Heart right ventricle (tissue), 16 donors: ENCODE data around the gene CIITA. TPM values are rescaled to one million over a fixed set of nuclear protein-coding genes. Genes with fewer than 3 reads are reported as not detected.

Experiments used
- ATAC-seq, 8 donors: fragments of 200-7000 bp; cut with Tn5 transposase; one replicate each; pipeline ENCODE4 v1.9.1; 2020; ENCODE audit warnings: mild to moderate bottlenecking in 8 of 8, moderate library complexity in 8 of 8, moderate number of reproducible peaks in 1 of 8
- DNase-seq, 2 donors: peaks; one replicate each; pipeline ENCODE4 v3.0.0-alpha.2; 2020
- H3K27ac ChIP-seq, 10 donors: fragments of 200-600 bp; sonication (generic) in 2 of 10; one replicate each; pipeline versions ENCODE4 v1.5.0 to v1.8.0; 2020 to 2022; ENCODE audit warnings: mild to moderate bottlenecking in 3 of 10
- H3K27me3 ChIP-seq, 7 donors: fragments of 200-600 bp; one replicate each; pipeline ENCODE4 v1.8.0; 2021 to 2022; ENCODE audit warnings: mild to moderate bottlenecking in 2 of 7
- H3K36me3 ChIP-seq, 9 donors: fragments of 200-600 bp; sonication (generic) in 1 of 9; one replicate each; pipeline versions ENCODE4 v1.5.0 to v1.8.0; 2020 to 2022; ENCODE audit warnings: mild to moderate bottlenecking in 2 of 9
- H3K4me1 ChIP-seq, 9 donors: fragments of 200-600 bp; sonication (generic) in 1 of 9; one replicate each; pipeline versions ENCODE4 v1.5.0 to v1.8.0; 2020 to 2022; ENCODE audit warnings: mild to moderate bottlenecking in 4 of 9
- H3K4me3 ChIP-seq, 10 donors: fragments of 200-600 bp; sonication (generic) in 2 of 10; one replicate each; pipeline versions ENCODE4 v1.5.0 to v1.8.0; 2020 to 2022; ENCODE audit warnings: mild to moderate bottlenecking in 7 of 10, moderate library complexity in 2 of 10
- H3K9me3 ChIP-seq, 11 donors: fragments of 200-600 bp in 10 of 11; sonication (generic) in 2 of 11; one replicate each; pipeline versions ENCODE4 v1.5.0 to v1.8.0; 2013 to 2022; ENCODE audit warnings: mild to moderate bottlenecking in 2 of 11, control low read depth in 1 of 11, moderate library complexity in 1 of 11
- WGBS, 2 donors: extraction: QIAGEN DNeasy Blood & Tissue Kit; methylation state at CpG; one replicate each; pipeline ENCODE4 v1.1.7; 2013; ENCODE audit warnings: inconsistent platforms in 1 of 2; 5-methylcytosine and 5-hydroxymethylcytosine counted together
- intact Hi-C, 10 donors: fragments of 100-400 bp; cut with DNase I; formaldehyde crosslinking; loops; one replicate each; pipeline versions ENCODE4 v1.11.1 to v1.14.2; 2022
- polyA plus RNA-seq, 2 donors: library from polyadenylated mRNA; stranded (reverse); fragments of 200-250 nt; gene quantifications; one replicate each; pipeline ENCODE4 v1.2.3, GENCODE V29; 2013
- total RNA-seq, 10 donors: library from RNA; stranded (reverse); fragmentation: NEBNext Ultra II Directional in 3 of 10; extraction: Animal tissue kit (Norgen Biotek cat#: 25700) in 3 of 10; gene quantifications; one replicate each; pipeline versions ENCODE4 v1.2.1 to v1.2.4, GENCODE V29; 2021 to 2023
- TF ChIP-seq, protein P1 (sequence below), 9 donors: fragments of 200-600 bp; sonication (generic) in 2 of 9; IDR thresholded peaks; one replicate each; pipeline versions ENCODE4 v1.5.0 to v1.8.0; 2021 to 2022; ENCODE audit warnings: antibody characterized with exemption in 9 of 9, mild to moderate bottlenecking in 5 of 9, moderate library complexity in 1 of 9
- donor health status: Arrhythmogenic right ventricular cardiomyopathy.
- donor health status: ischemic (EF 13 %, LVEDD 7.1; RV severe dilation, severe dysfunction).
- donor health status: healthy with polysubstance abuse.
- donor health status: DM: no; HTN: yes; CAD: no.
- donor health status: DM: no; HTN: no; CAD: no.
- donor health status: ischemic (EF 25% LVEDD 6.9; RV normal size, moderate dysfunction).
- donor health status: ischemic (EF 25% LVEDD 5.7; RV mildly dilated, moderate dysfunction).
- donor health status: healthy.
- donor health status: DM: yes; HTN: yes; CAD: no.
- donor health status: Ischemic cardiomyopathy.
- donor health status: ischemic (EF 35%, LVEDD 5.7; RV mildly dilated, moderate dysfunction).
- donor health status: nonischemic (EF 11% LVEDD 7.7; RV severe dilation, severe dysfunction).
- donor health status: DM: yes; HTN: yes; CAD: no.
- donor health status: PGD.
- donor health status: ischemic (EF 29% LVEDD 5.4; RV normal size, mild dysfunction).
- donor health status: nonischemic (EF 23%, LVEDD 6.1; RV moderate dilation, normal function).

The CIITA gene
- total and polyA plus RNA-seq, 12 donors = 2.1 to 50.8 (median 8.7) TPM

DNA sequence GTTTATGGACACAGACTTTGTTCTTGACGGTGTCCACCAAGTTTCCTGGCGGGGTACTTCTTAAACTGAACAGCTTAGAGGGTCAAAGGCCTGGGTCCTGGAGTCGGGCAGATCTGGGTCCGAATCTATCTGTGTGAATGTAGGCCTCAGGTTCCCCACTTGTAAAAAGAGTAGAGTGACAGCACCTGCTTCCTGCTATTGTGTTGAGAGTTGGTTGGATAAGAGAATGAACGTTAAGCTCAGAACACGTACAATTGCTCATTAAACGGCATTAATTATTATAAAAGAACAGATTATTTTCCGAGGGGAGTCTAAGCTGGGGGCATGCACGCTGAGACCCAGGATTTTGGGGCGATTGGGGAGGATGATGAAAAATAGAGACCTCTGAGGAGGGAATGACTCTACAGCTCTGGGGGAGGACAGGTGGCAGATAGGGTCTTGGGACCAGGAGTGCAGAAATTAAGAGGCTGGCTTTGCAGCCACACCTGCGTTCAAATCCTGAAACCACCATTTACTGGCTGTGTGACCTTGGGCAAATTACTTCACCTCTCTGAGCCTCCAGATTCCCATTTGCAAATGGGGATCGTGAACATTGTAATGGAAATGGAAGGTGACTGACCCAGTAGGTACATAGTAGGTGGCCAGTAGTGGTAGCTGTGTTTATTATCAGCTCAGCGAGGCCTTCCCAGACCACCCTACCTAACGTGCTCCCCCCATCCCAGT, 68.2 kb downstream of the CIITA start:
- 35 to 37% methylated on average over 14 of the region's 14 CpGs for WGBS, 2 donors
- DNase-seq (no peak), ATAC-seq (no peak)
- H3K4me3 ChIP-seq = peak overlapping the region; percentile 62 to 97 (median 84)
- H3K4me1 ChIP-seq = peaks cover 9 to 65% (median 48%) of the 10 kb centered on the region in 9 donors
- H3K9me3 ChIP-seq = no peaks in the 10 kb centered on the region
- no peaks in the 10 kb centered on the region for H3K36me3 ChIP-seq
- intact Hi-C loops = no loop called here
- TF ChIP-seq, protein P1, sequence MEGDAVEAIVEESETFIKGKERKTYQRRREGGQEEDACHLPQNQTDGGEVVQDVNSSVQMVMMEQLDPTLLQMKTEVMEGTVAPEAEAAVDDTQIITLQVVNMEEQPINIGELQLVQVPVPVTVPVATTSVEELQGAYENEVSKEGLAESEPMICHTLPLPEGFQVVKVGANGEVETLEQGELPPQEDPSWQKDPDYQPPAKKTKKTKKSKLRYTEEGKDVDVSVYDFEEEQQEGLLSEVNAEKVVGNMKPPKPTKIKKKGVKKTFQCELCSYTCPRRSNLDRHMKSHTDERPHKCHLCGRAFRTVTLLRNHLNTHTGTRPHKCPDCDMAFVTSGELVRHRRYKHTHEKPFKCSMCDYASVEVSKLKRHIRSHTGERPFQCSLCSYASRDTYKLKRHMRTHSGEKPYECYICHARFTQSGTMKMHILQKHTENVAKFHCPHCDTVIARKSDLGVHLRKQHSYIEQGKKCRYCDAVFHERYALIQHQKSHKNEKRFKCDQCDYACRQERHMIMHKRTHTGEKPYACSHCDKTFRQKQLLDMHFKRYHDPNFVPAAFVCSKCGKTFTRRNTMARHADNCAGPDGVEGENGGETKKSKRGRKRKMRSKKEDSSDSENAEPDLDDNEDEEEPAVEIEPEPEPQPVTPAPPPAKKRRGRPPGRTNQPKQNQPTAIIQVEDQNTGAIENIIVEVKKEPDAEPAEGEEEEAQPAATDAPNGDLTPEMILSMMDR (IDR thresholded peaks at IDR 0.05) = no peak
- peak overlapping the region in 7 of 10 donors; percentile 78 to 89 (median 84) for H3K27ac ChIP-seq
- no peaks in the 10 kb centered on the region for H3K27me3 ChIP-seq

DNA sequence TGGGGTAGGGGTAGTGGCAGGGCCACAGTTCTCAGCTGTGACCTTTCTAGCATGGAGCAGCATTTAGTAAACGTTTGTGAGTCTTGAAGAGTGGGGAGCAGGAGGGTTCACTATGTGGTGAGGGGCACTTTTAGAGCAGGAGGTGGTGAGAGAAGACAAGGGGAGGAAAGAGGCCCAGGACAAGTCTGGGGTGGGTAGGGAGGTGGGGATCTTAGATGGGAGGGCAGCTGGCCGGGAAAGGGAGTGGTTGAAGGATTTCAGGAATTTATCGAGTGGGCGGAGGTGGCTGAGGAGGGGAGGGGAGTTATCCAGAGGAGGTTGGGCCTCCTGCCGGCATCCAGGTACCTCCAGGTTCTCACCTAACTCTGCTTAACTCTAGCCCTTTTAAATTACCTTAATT, 69.3 kb downstream of the CIITA start:
- Histone ChIP-seq H3K4me3 (peak overlapping the region in 1 of 10 donors; percentile 79), H3K9me3 (no peaks in the 10 kb centered on the region), H3K4me1 (peaks cover 9 to 57% (median 37%) of the 10 kb centered on the region in 9 donors), H3K36me3 (no peaks in the 10 kb centered on the region), H3K27ac (no peak overlapping the region), H3K27me3 (no peaks in the 10 kb centered on the region)
- DNase-seq (no peak), ATAC-seq (no peak)
- TF ChIP-seq, protein P1 (IDR thresholded peaks at IDR 0.05) = no peak
- 41 to 44% methylated on average over 5 of the region's 5 CpGs for WGBS, 2 donors
- intact Hi-C loops = no loop called here

DNA sequence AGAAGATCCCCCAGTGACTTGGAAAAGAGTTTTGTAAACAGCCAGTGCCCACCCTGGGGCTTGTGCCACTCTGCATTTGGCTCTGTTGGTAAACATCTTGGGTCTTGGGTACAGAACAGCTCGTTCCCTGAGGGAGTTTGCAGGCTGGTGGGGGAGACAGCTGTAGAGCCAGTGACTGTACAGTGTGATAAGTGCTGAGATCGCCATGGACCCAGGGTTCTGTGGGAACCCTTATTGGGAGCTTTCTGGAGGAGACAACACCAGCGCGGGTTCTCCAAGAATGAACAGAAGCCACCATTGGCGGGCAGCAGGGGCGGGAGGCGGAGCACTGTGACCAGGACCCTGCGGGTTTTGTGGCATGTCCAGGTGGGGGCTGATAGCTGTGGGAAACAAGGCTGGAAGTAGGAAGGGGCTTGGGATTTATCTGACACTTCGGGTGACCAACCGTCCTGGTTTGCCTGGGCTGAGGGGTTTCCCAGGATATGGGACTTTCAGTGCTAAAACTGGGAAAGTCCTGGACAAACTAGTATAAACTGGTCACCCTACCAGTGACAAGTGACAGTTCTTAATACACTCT, 70.3 kb downstream of the CIITA start:
- Histone ChIP-seq H3K9me3 (no peaks in the 10 kb centered on the region), H3K36me3 (no peaks in the 10 kb centered on the region), H3K4me1 (peaks cover 9 to 58% (median 37%) of the 10 kb centered on the region in 9 donors), H3K4me3 (no peak overlapping the region), H3K27me3 (no peaks in the 10 kb centered on the region), H3K27ac (no peak overlapping the region)
- ATAC-seq (no peak), DNase-seq (no peak)
- intact Hi-C loops = no loop called here
- WGBS, 2 donors = 78 to 88% methylated on average over 10 of the region's 10 CpGs
- TF ChIP-seq, protein P1 (IDR thresholded peaks at IDR 0.05) = no peak

DNA sequence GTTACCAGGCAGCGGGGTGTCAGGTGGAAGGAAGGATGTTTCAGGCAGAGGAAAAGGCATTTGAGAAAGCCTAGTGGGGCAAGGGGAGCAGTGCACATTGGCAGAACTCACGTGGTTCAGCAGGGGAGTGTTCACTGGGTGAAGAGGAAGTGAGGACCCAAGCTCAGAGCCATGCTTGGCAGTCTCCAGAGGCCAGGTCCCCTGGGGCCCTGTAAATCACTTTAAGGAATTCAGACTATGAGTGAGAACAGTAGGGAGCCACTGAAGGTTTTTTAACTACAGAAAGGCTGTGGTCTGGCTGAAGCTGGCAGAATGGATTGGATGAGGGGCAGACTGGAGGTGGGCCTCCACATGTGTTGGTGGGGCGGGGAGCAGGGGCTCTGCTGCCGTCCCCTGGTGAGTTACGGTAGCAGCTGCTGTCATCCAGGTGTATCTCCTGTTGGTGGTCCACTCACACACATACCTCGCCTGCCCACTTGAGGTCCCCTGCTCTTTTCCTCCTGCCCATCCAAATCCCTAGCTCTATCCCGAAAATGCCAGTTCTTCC, 72.5 kb downstream of the CIITA start:
- no peak for ATAC-seq
- peaks cover 7 to 48% (median 30%) of the 10 kb centered on the region in 9 donors for H3K4me1 ChIP-seq
- no peak for DNase-seq
- H3K36me3 ChIP-seq = no peaks in the 10 kb centered on the region
- H3K4me3 ChIP-seq = no peak overlapping the region
- 85 to 87% methylated on average over 7 of the region's 7 CpGs for WGBS, 2 donors
- H3K27me3 ChIP-seq = no peaks in the 10 kb centered on the region
- TF ChIP-seq, protein P1 (IDR thresholded peaks at IDR 0.05) = no peak
- H3K9me3 ChIP-seq = no peaks in the 10 kb centered on the region
- H3K27ac ChIP-seq = peak overlapping the region in 1 of 10 donors; percentile 22
- intact Hi-C loops = no loop called here
